Inflammatory macrophage treated with lipopolysaccharide for 1 hour (primary cell): ENCODE measurements around the gene LDB3.

ENCODE experiments used
- DNase-seq, 2 donors: peaks; one replicate each; pipeline ENCODE4 v3.0.0-alpha.2; 2020 to 2022

Gene LDB3

GRCh38 chr10:86687750-86688149, 19.4 kb downstream of the LDB3 start:
- DNase-seq, result no peak

GRCh38 chr10:86688398-86688921, 20.1 kb downstream of the LDB3 start:
- DNase-seq, result peak; percentile 36 to 57

- DNase-seq, result no peak
Observed at GRCh38 chr10:86689146-86689545, 20.8 kb downstream of the LDB3 start.

GRCh38 chr10:86690231-86690630, 21.9 kb downstream of the LDB3 start:
- DNase-seq, result no peak

GRCh38 chr10:86690657-86691084, 22.4 kb downstream of the LDB3 start:
- DNase-seq, result no peak

- DNase-seq, result no peak
Observed at GRCh38 chr10:86691333-86692022, 23.2 kb downstream of the LDB3 start.

- no peak for DNase-seq
Observed at GRCh38 chr10:86692023-86692514, 23.8 kb downstream of the LDB3 start.

- no peak for DNase-seq
Observed at GRCh38 chr10:86692664-86693063, 24.4 kb downstream of the LDB3 start.

GRCh38 chr10:86693275-86693674, 25.0 kb downstream of the LDB3 start:
- DNase-seq, result no peak

- DNase-seq, result peak in 1 of 2 donors; percentile 55
Observed at GRCh38 chr10:86693721-86694369, 25.5 kb downstream of the LDB3 start.

- no peak for DNase-seq
Observed at GRCh38 chr10:86698207-86698940, 30.1 kb downstream of the LDB3 start.

GRCh38 chr10:86699125-86699524, 30.8 kb downstream of the LDB3 start:
- no peak for DNase-seq

- no peak for DNase-seq
Observed at GRCh38 chr10:86699541-86699940, 31.2 kb downstream of the LDB3 start.

- DNase-seq, result no peak
Observed at GRCh38 chr10:86699991-86700840, 31.9 kb downstream of the LDB3 start.

GRCh38 chr10:86700851-86701617, 32.7 kb downstream of the LDB3 start:
- no peak for DNase-seq

- DNase-seq, result no peak
Observed at GRCh38 chr10:86703176-86703575, 34.9 kb downstream of the LDB3 start.

- DNase-seq, result no peak
Observed at GRCh38 chr10:86705139-86705538, 36.8 kb downstream of the LDB3 start.

- DNase-seq, result no peak
Observed at GRCh38 chr10:86705905-86706304, 37.6 kb downstream of the LDB3 start.

GRCh38 chr10:86706401-86706841, 38.1 kb downstream of the LDB3 start:
- no peak for DNase-seq

- DNase-seq, result no peak
Observed at GRCh38 chr10:86706977-86707376, 38.7 kb downstream of the LDB3 start.

GRCh38 chr10:86707505-86707904, 39.2 kb downstream of the LDB3 start:
- no peak for DNase-seq
